Stomach (tissue), 4 donors: Measurements from ENCODE around the gene PLTP.

Experiments
- EP300 ChIP-seq: sonication (generic); formaldehyde crosslinking; IDR thresholded peaks from one replicate; pipeline ENCODE4 v1.6.1; 2017; ENCODE audit warnings: antibody characterized with exemption
- POLR2A ChIP-seq, 4 donors: fragments of 450-650 bp; IDR thresholded peaks; one replicate each; pipeline ENCODE4 v1.6.1; 2016; ENCODE audit warnings: antibody characterized with exemption in 4 of 4, control low read depth in 2 of 4, mild to moderate bottlenecking in 1 of 4, moderate library complexity in 1 of 4
- TF ChIP-seq, protein P1 (sequence below), 7 experiments: fragments of 450-650 bp in 4 of 7; fragments of 200-600 bp in 3 of 7; sonication (generic) in 3 of 7; IDR thresholded peaks; one replicate each; pipeline ENCODE4 v1.5.1; 2016 to 2019; ENCODE audit warnings: antibody characterized with exemption in 7 of 7, control low read depth in 2 of 7, mild to moderate bottlenecking in 1 of 7

GRCh38 chr20:45918779-45919537, 7.0 kb upstream of the PLTP start:
- TF ChIP-seq, protein P1, sequence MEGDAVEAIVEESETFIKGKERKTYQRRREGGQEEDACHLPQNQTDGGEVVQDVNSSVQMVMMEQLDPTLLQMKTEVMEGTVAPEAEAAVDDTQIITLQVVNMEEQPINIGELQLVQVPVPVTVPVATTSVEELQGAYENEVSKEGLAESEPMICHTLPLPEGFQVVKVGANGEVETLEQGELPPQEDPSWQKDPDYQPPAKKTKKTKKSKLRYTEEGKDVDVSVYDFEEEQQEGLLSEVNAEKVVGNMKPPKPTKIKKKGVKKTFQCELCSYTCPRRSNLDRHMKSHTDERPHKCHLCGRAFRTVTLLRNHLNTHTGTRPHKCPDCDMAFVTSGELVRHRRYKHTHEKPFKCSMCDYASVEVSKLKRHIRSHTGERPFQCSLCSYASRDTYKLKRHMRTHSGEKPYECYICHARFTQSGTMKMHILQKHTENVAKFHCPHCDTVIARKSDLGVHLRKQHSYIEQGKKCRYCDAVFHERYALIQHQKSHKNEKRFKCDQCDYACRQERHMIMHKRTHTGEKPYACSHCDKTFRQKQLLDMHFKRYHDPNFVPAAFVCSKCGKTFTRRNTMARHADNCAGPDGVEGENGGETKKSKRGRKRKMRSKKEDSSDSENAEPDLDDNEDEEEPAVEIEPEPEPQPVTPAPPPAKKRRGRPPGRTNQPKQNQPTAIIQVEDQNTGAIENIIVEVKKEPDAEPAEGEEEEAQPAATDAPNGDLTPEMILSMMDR (IDR thresholded peaks at IDR 0.05): no peak
- no peak for TF ChIP-seq POLR2A (IDR thresholded peaks at IDR 0.05)
- TF ChIP-seq EP300: no peak
